GM23338 (cell line): ENCODE results near the gene DNAAF9. TPM values are rescaled to one million over a fixed set of nuclear protein-coding genes. Genes with fewer than 3 reads are reported as not detected.

Experiments
- ATAC-seq: fragments of 200-7000 bp; cut with Tn5 transposase; 3 replicates; pipeline ENCODE4 v1.9.1; 2020
- DNase-seq: peaks from one replicate; pipeline ENCODE4 v3.0.0-alpha.2; 2015; ENCODE audit warnings: low spot score
- H2AFZ ChIP-seq: fragments of 200-600 bp; sonication (generic); 2 replicates; pipeline ENCODE4 v1.8.0; 2016; ENCODE audit warnings: antibody characterized with exemption, mild to moderate bottlenecking, moderate library complexity
- H3F3A ChIP-seq: fragments of 200-600 bp; sonication (generic); replicated peaks from 2 replicates; pipeline ENCODE4 v1.8.0; 2017; ENCODE audit warnings: antibody characterized with exemption, mixed run types, low read depth
- H3K27ac ChIP-seq: fragments of 200-600 bp; sonication (generic); 2 replicates; pipeline ENCODE4 v1.6.1; 2016; ENCODE audit warnings: low read depth
- H3K27me3 ChIP-seq: fragments of 200-600 bp; sonication (generic); 2 replicates; pipeline ENCODE4 v1.8.0; 2016; ENCODE audit warnings: mild to moderate bottlenecking, mixed run types, moderate library complexity; ENCODE audit not compliant: insufficient read depth
- H3K36me3 ChIP-seq: fragments of 200-600 bp; sonication (generic); 2 replicates; pipeline ENCODE4 v1.8.0; 2016; ENCODE audit warnings: mild to moderate bottlenecking; ENCODE audit not compliant: insufficient read depth
- H3K4me1 ChIP-seq: fragments of 200-600 bp; sonication (generic); 2 replicates; pipeline ENCODE4 v1.8.0; 2016; ENCODE audit warnings: mild to moderate bottlenecking, moderate library complexity; ENCODE audit not compliant: insufficient read depth
- H3K4me2 ChIP-seq: fragments of 200-600 bp; sonication (generic); 2 replicates; pipeline ENCODE4 v1.7.1; 2017; ENCODE audit warnings: mixed run types
- H3K4me3 ChIP-seq: fragments of 200-600 bp; sonication (generic); 2 replicates; pipeline ENCODE4 v1.6.1; 2016; ENCODE audit warnings: mixed run types
- H3K79me2 ChIP-seq: fragments of 200-600 bp; sonication (generic); replicated peaks from 2 replicates; pipeline ENCODE4 v1.8.0; 2017; ENCODE audit warnings: mild to moderate bottlenecking; ENCODE audit not compliant: insufficient read depth
- H3K9me2 ChIP-seq: fragments of 200-600 bp; sonication (generic); 2 replicates; pipeline ENCODE4 v1.8.0; 2017; ENCODE audit not compliant: insufficient read depth
- H4K20me1 ChIP-seq: fragments of 200-600 bp; sonication (generic); replicated peaks from 2 replicates; pipeline ENCODE4 v1.8.0; 2017; ENCODE audit warnings: mild to moderate bottlenecking; ENCODE audit not compliant: insufficient read depth
- H3K27ac Mint-ChIP-seq: 2 replicates; pipeline ENCODE4 v1.8.0; 2020; ENCODE audit warnings: inconsistent platforms, mild to moderate bottlenecking, moderate library complexity, mixed read lengths
- H3K27me3 Mint-ChIP-seq: 3 replicates; pipeline ENCODE4 v1.8.0; 2022; ENCODE audit warnings: low read depth, mild to moderate bottlenecking, moderate library complexity, mixed read lengths, inconsistent platforms; ENCODE audit not compliant: insufficient read depth, poor library complexity
- H3K36me3 Mint-ChIP-seq: 3 replicates; pipeline ENCODE4 v1.8.0; 2021; ENCODE audit warnings: low read depth, mild to moderate bottlenecking, inconsistent platforms, moderate library complexity, mixed read lengths
- H3K4me1 Mint-ChIP-seq: 3 replicates; pipeline ENCODE4 v1.8.0; 2020; ENCODE audit warnings: mild to moderate bottlenecking, inconsistent platforms, mixed read lengths
- H3K4me3 Mint-ChIP-seq: 3 replicates; pipeline ENCODE4 v1.8.0; 2021; ENCODE audit warnings: moderate library complexity, mild to moderate bottlenecking, inconsistent platforms, mixed read lengths
- H3K9me3 Mint-ChIP-seq: 3 replicates; pipeline ENCODE4 v1.8.0; 2020; ENCODE audit warnings: moderate library complexity, mild to moderate bottlenecking, inconsistent platforms, mixed read lengths
- CREB1 ChIP-seq: fragments of 250-450 bp; sonication (Bioruptor Pico); IDR thresholded peaks from 2 replicates; pipeline ENCODE4 v1.5.0; 2020; ENCODE audit warnings: low read depth, mild to moderate bottlenecking, moderate library complexity
- CTCF ChIP-seq, 2 experiments: fragments of 200-600 bp in 1 of 2; sonication (generic) in 1 of 2; conservative IDR thresholded peaks; 2 replicates each; pipeline versions ENCODE4 v1.5.1 to v1.6.1; 2016 to 2017; ENCODE audit warnings: antibody characterized with exemption in 2 of 2, low read depth in 2 of 2, mild to moderate bottlenecking in 2 of 2, moderate library complexity in 1 of 2
- ETS1 ChIP-seq: IDR thresholded peaks from 2 replicates; pipeline ENCODE4 v1.6.1; 2016; ENCODE audit warnings: antibody characterized with exemption
- EZH2 ChIP-seq: fragments of 200-600 bp; sonication (generic); IDR thresholded peaks from one replicate; pipeline ENCODE4 v1.8.0; 2017; ENCODE audit warnings: antibody characterized with exemption, mild to moderate bottlenecking, low read depth; ENCODE audit not compliant: unreplicated experiment
- EZH2phosphoT487 ChIP-seq: fragments of 200-600 bp; sonication (generic); IDR thresholded peaks from one replicate; pipeline ENCODE4 v1.8.1; 2018; ENCODE audit warnings: antibody characterized with exemption; ENCODE audit not compliant: unreplicated experiment
- JUNB ChIP-seq: IDR thresholded peaks from one replicate; pipeline ENCODE4 v1.6.1; 2016; ENCODE audit warnings: antibody characterized with exemption; ENCODE audit not compliant: unreplicated experiment
- NANOG ChIP-seq: IDR thresholded peaks from 2 replicates; pipeline ENCODE4 v1.6.1; 2016; ENCODE audit warnings: antibody characterized with exemption, borderline replicate concordance
- POLR2AphosphoS5 ChIP-seq: IDR thresholded peaks from 2 replicates; pipeline ENCODE4 v1.6.1; 2016; ENCODE audit warnings: antibody characterized with exemption, low read depth
- REST ChIP-seq: IDR thresholded peaks from one replicate; pipeline ENCODE4 v1.6.1; 2018; ENCODE audit warnings: antibody characterized with exemption; ENCODE audit not compliant: unreplicated experiment
- STAT1 ChIP-seq: IDR thresholded peaks from one replicate; pipeline ENCODE4 v1.6.1; 2016; ENCODE audit warnings: antibody characterized with exemption; ENCODE audit not compliant: unreplicated experiment
- ZNF114 ChIP-seq: fragments of 250-450 bp; sonication (Bioruptor Pico); IDR thresholded peaks from 2 replicates; pipeline ENCODE4 v1.5.0; 2020; ENCODE audit warnings: mild to moderate bottlenecking, moderate library complexity
- ZNF331 ChIP-seq: fragments of 250-450 bp; sonication (Bioruptor Pico); IDR thresholded peaks from 2 replicates; pipeline ENCODE4 v1.5.0; 2020; ENCODE audit warnings: low read depth, mild to moderate bottlenecking, moderate library complexity
- ZNF462 ChIP-seq: fragments of 250-450 bp; sonication (Bioruptor Pico); IDR thresholded peaks from 2 replicates; pipeline ENCODE4 v1.5.0; 2020; ENCODE audit warnings: mild to moderate bottlenecking, moderate library complexity
- polyA plus RNA-seq: library from polyadenylated mRNA; unstranded; fragments of >200 nt; fragmentation: Nextera tagmentation; extraction: Ambion mirVana; gene quantifications from 2 replicates; pipeline ENCODE4 v1.2.1, GENCODE V29; 2016
- total RNA-seq: library from RNA; depleted of rRNA; stranded (reverse); fragments of >200 nt; shearing (Covaris generic); gene quantifications from 2 replicates; pipeline ENCODE4 v1.2.3, GENCODE V29; 2014

The DNAAF9 gene
- total and polyA plus RNA-seq, 2 experiments from 2014 or later: 2.4 to 4.8 TPM

- Histone ChIP-seq H3K4me3 (no peak overlapping the region), H3K9me2 (no peaks in the 10 kb centered on the region), H3K27me3 (no peaks in the 10 kb centered on the region), H3K79me2 (no peaks in the 10 kb centered on the region), H3K27ac (no peak overlapping the region), H3K4me2 (no peak overlapping the region), H3K36me3 (no peaks in the 10 kb centered on the region), H3F3A (no peaks in the 10 kb centered on the region), H3K4me1 (no peaks in the 10 kb centered on the region), H2AFZ (no peak overlapping the region), H4K20me1 (no peaks in the 10 kb centered on the region)
- DNase-seq (peak; percentile 8), ATAC-seq (peak; percentile 92)
- Mint-ChIP-seq H3K4me3 (no peak overlapping the region), H3K27me3 (peaks cover 2% of the 10 kb centered on the region), H3K9me3 (no peaks in the 10 kb centered on the region), H3K4me1 (peaks cover 2% of the 10 kb centered on the region; the same call in 1 of the 3 replicates), H3K36me3 (no peaks in the 10 kb centered on the region), H3K27ac (no peak overlapping the region)
- no peak for TF ChIP-seq ZNF331 (CRISPR knock-in tag)
- no peak for TF ChIP-seq STAT1
- TF ChIP-seq EZH2phosphoT487: no peak
- TF ChIP-seq CTCF (conservative IDR thresholded peaks at IDR 0.05; ENCODE audit: low read depth in 2 of 2): no peak
- TF ChIP-seq ZNF114 (CRISPR knock-in tag): no peak
- no peak for TF ChIP-seq ETS1
- no peak for TF ChIP-seq REST
- no peak for TF ChIP-seq CREB1 (CRISPR knock-in tag)
- no peak for TF ChIP-seq POLR2AphosphoS5
- no peak for TF ChIP-seq ZNF462 (CRISPR knock-in tag)
- no peak for TF ChIP-seq EZH2
- no peak for TF ChIP-seq NANOG
- TF ChIP-seq JUNB: no peak
These were observed 41.9 kb upstream of the DNAAF9 start for GRCh38 chr20:3449319-3449718.
